H9 (cell line): ENCODE results near the gene CCNB2. TPM values are rescaled to one million over a fixed set of nuclear protein-coding genes. Genes with fewer than 3 reads are reported as not detected.

Source experiments
- DNase-seq: peaks from one replicate; pipeline ENCODE4 v3.0.0-alpha.2; 2017
- H2AFZ ChIP-seq: one replicate; pipeline ENCODE4 v1.6.1; 2013; ENCODE audit warnings: mild to moderate bottlenecking, low read length, control low read depth, moderate library complexity
- H2AK5ac ChIP-seq: 2 replicates; pipeline ENCODE4 v1.6.1; 2013; ENCODE audit warnings: low read length, control low read depth, mixed read lengths; ENCODE audit not compliant: insufficient read length
- H2BK120ac ChIP-seq: one replicate; pipeline ENCODE4 v1.6.1; 2013; ENCODE audit warnings: low read depth, mild to moderate bottlenecking, low read length, control low read depth, inconsistent platforms; ENCODE audit not compliant: poor library complexity, severe bottlenecking
- H2BK12ac ChIP-seq: 2 replicates; pipeline ENCODE4 v1.6.1; 2013; ENCODE audit warnings: low read length, control low read depth, mixed read lengths, low read depth; ENCODE audit not compliant: insufficient read length
- H2BK15ac ChIP-seq: 2 replicates; pipeline ENCODE4 v1.6.1; 2013; ENCODE audit warnings: low read depth, low read length, control low read depth
- H2BK20ac ChIP-seq: one replicate; pipeline ENCODE4 v1.6.1; 2013; ENCODE audit warnings: low read depth, mild to moderate bottlenecking, low read length, control low read depth, inconsistent platforms; ENCODE audit not compliant: poor library complexity, severe bottlenecking
- H2BK5ac ChIP-seq: 2 replicates; pipeline ENCODE4 v1.6.1; 2013; ENCODE audit warnings: low read length, control low read depth, mixed read lengths; ENCODE audit not compliant: insufficient read length
- H3K14ac ChIP-seq: 2 replicates; pipeline ENCODE4 v1.6.1; 2013; ENCODE audit warnings: low read length, control low read depth; ENCODE audit not compliant: insufficient read depth
- H3K18ac ChIP-seq: 2 replicates; pipeline ENCODE4 v1.6.1; 2013; ENCODE audit warnings: low read depth, mild to moderate bottlenecking, mixed read lengths, low read length, control low read depth; ENCODE audit not compliant: insufficient read length
- H3K23ac ChIP-seq: 2 replicates; pipeline ENCODE4 v1.6.1; 2013; ENCODE audit warnings: low read length, control low read depth, mixed read lengths, low read depth; ENCODE audit not compliant: insufficient read length
- H3K23me2 ChIP-seq: 2 replicates; pipeline ENCODE4 v1.6.1; 2013; ENCODE audit warnings: low read depth, mild to moderate bottlenecking, mixed read lengths, low read length, control low read depth; ENCODE audit not compliant: insufficient read length, poor library complexity, severe bottlenecking
- H3K27ac ChIP-seq: 2 replicates; pipeline ENCODE4 v1.5.1; 2013; ENCODE audit warnings: low read length, control low read depth, mixed read lengths, low read depth; ENCODE audit not compliant: insufficient read length
- H3K27me3 ChIP-seq: 2 replicates; pipeline ENCODE4 v1.6.1; 2013; ENCODE audit warnings: low read length, control low read depth, inconsistent platforms; ENCODE audit not compliant: insufficient read depth
- H3K4ac ChIP-seq: 2 replicates; pipeline ENCODE4 v1.6.1; 2013; ENCODE audit warnings: low read depth, mild to moderate bottlenecking, control low read depth, inconsistent platforms, low read length, moderate library complexity
- H3K4me1 ChIP-seq: 2 replicates; pipeline ENCODE4 v1.6.1; 2013; ENCODE audit warnings: low read length, control low read depth, inconsistent platforms; ENCODE audit not compliant: insufficient read depth
- H3K4me2 ChIP-seq: 2 replicates; pipeline ENCODE4 v1.6.1; 2013; ENCODE audit warnings: low read length, control low read depth, mixed read lengths; ENCODE audit not compliant: insufficient read length, insufficient read depth
- H3K56ac ChIP-seq: 2 replicates; pipeline ENCODE4 v1.6.1; 2013; ENCODE audit warnings: low read depth, mild to moderate bottlenecking, mixed read lengths, low read length, control low read depth; ENCODE audit not compliant: insufficient read length
- H3K79me1 ChIP-seq: 2 replicates; pipeline ENCODE4 v1.6.1; 2013; ENCODE audit warnings: low read depth, mild to moderate bottlenecking, moderate library complexity, low read length, control low read depth, inconsistent platforms; ENCODE audit not compliant: insufficient read depth, poor library complexity, severe bottlenecking
- H3K79me2 ChIP-seq: 2 replicates; pipeline ENCODE4 v1.6.1; 2013; ENCODE audit warnings: low read length, control low read depth, inconsistent platforms; ENCODE audit not compliant: insufficient read depth
- H3K9ac ChIP-seq: 2 replicates; pipeline ENCODE4 v1.6.1; 2013; ENCODE audit warnings: low read length, control low read depth, mixed read lengths; ENCODE audit not compliant: insufficient read length; ENCODE audit errors: extremely low read depth
- H3K9me3 ChIP-seq: one replicate; pipeline ENCODE4 v1.6.1; 2013; ENCODE audit warnings: low read depth, low read length, inconsistent platforms; ENCODE audit not compliant: control insufficient read depth
- H3T11ph ChIP-seq: one replicate; pipeline ENCODE4 v1.6.1; 2013; ENCODE audit warnings: mild to moderate bottlenecking, low read length, control low read depth, inconsistent platforms
- H4K20me1 ChIP-seq: one replicate; pipeline ENCODE4 v1.6.1; 2013; ENCODE audit not compliant: control insufficient read depth, insufficient read length, insufficient read depth
- H4K5ac ChIP-seq: 2 replicates; pipeline ENCODE4 v1.6.1; 2013; ENCODE audit warnings: low read depth, mild to moderate bottlenecking, mixed read lengths, low read length, control low read depth; ENCODE audit not compliant: insufficient read length
- H4K8ac ChIP-seq: replicated peaks from 2 replicates; pipeline ENCODE4 v1.6.1; 2013; ENCODE audit warnings: low read length, control low read depth, mixed read lengths, low read depth; ENCODE audit not compliant: insufficient read length
- H4K91ac ChIP-seq: 2 replicates; pipeline ENCODE4 v1.6.1; 2013; ENCODE audit warnings: low read depth, mild to moderate bottlenecking, moderate library complexity, mixed read lengths, low read length, control low read depth; ENCODE audit not compliant: insufficient read length
- H3K27ac Mint-ChIP-seq, 3 experiments: 2 replicates in 2 of 3; 3 replicates in 1 of 3; pipeline ENCODE4 v1.8.0; 2020 to 2021; ENCODE audit warnings: mixed read lengths in 3 of 3, mild to moderate bottlenecking in 1 of 3, moderate library complexity in 1 of 3
- H3K27me3 Mint-ChIP-seq: 2 replicates; pipeline ENCODE4 v1.8.0; 2021; ENCODE audit warnings: low read depth, mild to moderate bottlenecking, moderate library complexity, mixed read lengths
- H3K36me3 Mint-ChIP-seq, 3 experiments: 2 replicates in 2 of 3; 3 replicates in 1 of 3; pipeline ENCODE4 v1.8.0; 2020 to 2021; ENCODE audit warnings: low read depth in 3 of 3, mixed read lengths in 3 of 3; ENCODE audit not compliant: insufficient read depth in 1 of 3
- H3K4me1 Mint-ChIP-seq, 2 experiments: 2 replicates each; pipeline ENCODE4 v1.8.0; 2020; ENCODE audit warnings: mixed read lengths in 2 of 2
- H3K4me3 Mint-ChIP-seq, 2 experiments: 2 replicates in 1 of 2; 3 replicates in 1 of 2; pipeline ENCODE4 v1.8.0; 2020 to 2021; ENCODE audit warnings: mild to moderate bottlenecking in 2 of 2, mixed read lengths in 2 of 2, moderate library complexity in 1 of 2
- H3K9me3 Mint-ChIP-seq, 2 experiments: 2 replicates in 1 of 2; 3 replicates in 1 of 2; pipeline ENCODE4 v1.8.0; 2020; ENCODE audit warnings: mild to moderate bottlenecking in 2 of 2, mixed read lengths in 2 of 2, moderate library complexity in 1 of 2
- CTCF ChIP-seq: fragments of 200-600 bp; sonication (generic); conservative IDR thresholded peaks from 3 replicates; pipeline ENCODE4 v1.8.0; 2021; ENCODE audit warnings: antibody characterized with exemption, mild to moderate bottlenecking
- WGBS: extraction: QIAGEN DNeasy Blood & Tissue Kit; methylation state at CpG from one replicate; pipeline ENCODE4 v1.1.7; 2013; ENCODE audit warnings: missing lambda C conversion rate, low lambda C conversion rate, mixed read lengths; ENCODE audit not compliant: insufficient read length; ENCODE audit errors: extremely low coverage; 5-methylcytosine and 5-hydroxymethylcytosine counted together
- total RNA-seq: library from RNA; stranded (reverse); gene quantifications from 2 replicates; pipeline ENCODE4 v1.2.1, GENCODE V29; 2021

The CCNB2 gene
- total RNA-seq, 1 experiment from 2014 or later = 122 TPM

DNA sequence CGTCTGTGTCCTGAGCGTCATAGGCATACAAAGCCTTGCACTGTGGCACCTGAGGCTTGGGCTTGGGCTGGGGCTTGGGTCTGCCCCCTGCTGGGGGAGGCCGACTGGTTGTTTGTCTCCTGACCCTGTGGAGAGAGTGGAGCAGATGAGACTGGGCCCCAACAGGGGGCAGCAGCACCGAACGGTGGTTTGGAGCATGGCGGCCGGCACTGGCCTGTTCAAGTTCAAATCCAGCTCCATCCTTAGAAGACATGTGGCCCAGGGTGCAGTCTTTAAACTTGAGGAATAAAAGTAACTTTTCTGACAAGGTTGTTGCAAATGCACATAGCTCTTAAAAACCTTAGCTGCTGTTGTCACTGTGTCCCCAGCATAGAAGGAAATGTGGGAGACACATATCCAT lies 33.3 kb downstream of the CCNB2 start:
- WGBS = no CpG with 5 or more reads among the region's 7 CpGs
- Mint-ChIP-seq H3K27me3 (no peaks in the 10 kb centered on the region; the same call in 1 of the 2 replicates), H3K36me3 (peaks cover 44 to 88% (median 78%) of the 10 kb centered on the region in 3 experiments), H3K4me1 (peaks cover 11 to 25% of the 10 kb centered on the region in 2 experiments), H3K27ac (no peak overlapping the region; a peak in 1 of 7 replicates), H3K4me3 (no peak overlapping the region), H3K9me3 (no peaks in the 10 kb centered on the region)
- Histone ChIP-seq H2BK5ac (no peak overlapping the region), H3K79me2 (no peaks in the 10 kb centered on the region), H3K18ac (no peak overlapping the region), H3K56ac (no peak overlapping the region), H3K27me3 (no peaks in the 10 kb centered on the region), H2BK12ac (no peak overlapping the region), H2AFZ (no peak overlapping the region), H3K79me1 (no peaks in the 10 kb centered on the region), H2BK120ac (no peak overlapping the region), H3K4ac (no peak overlapping the region), H3K23ac (no peak overlapping the region), H4K5ac (no peak overlapping the region), H2BK20ac (no peak overlapping the region), H3K9ac (no peak overlapping the region), H3K4me2 (no peak overlapping the region), H2BK15ac (no peak overlapping the region), H4K91ac (no peak overlapping the region), H2AK5ac (no peak overlapping the region), H3K27ac (no peak overlapping the region), H3K9me3 (no peaks in the 10 kb centered on the region), H3K23me2 (no peaks in the 10 kb centered on the region), H3K4me1 (no peaks in the 10 kb centered on the region), H4K20me1 (no peaks in the 10 kb centered on the region), H4K8ac (no peak overlapping the region), H3T11ph (no peak overlapping the region), H3K14ac (no peak overlapping the region)
- DNase-seq = peak; percentile 86
- peak; percentile 76 for TF ChIP-seq CTCF
